AG09309 (cell line): ENCODE results near the gene POU3F1.

Source experiments
- DNase-seq: peaks from one replicate; pipeline ENCODE4 v3.0.0-alpha.2; 2010; ENCODE audit warnings: low read depth
- H3K4me3 ChIP-seq: 2 replicates; pipeline ENCODE4 v1.5.1; 2011; ENCODE audit warnings: mild to moderate bottlenecking, low read depth, low read length, moderate library complexity; ENCODE audit not compliant: control insufficient read depth
- CTCF ChIP-seq: IDR thresholded peaks from 2 replicates; pipeline ENCODE4 v1.5.1; 2011; ENCODE audit warnings: mild to moderate bottlenecking, low read depth, low read length, inconsistent platforms; ENCODE audit not compliant: insufficient read depth, control insufficient read depth; ENCODE audit errors: missing control alignments

POU3F1 gene

GRCh38 chr1:38061290-38061689 is 14.7 kb upstream of the POU3F1 start:
- DNase-seq = no peak
- no peak overlapping the region for H3K4me3 ChIP-seq
- no peak for TF ChIP-seq CTCF

- TF ChIP-seq CTCF = no peak
- DNase-seq = no peak
- H3K4me3 ChIP-seq = no peak overlapping the region
These were observed 13.9 kb upstream of the POU3F1 start for GRCh38 chr1:38060498-38060897.

GRCh38 chr1:38059635-38060250 is 13.2 kb upstream of the POU3F1 start:
- no peak for DNase-seq
- TF ChIP-seq CTCF = no peak
- no peak overlapping the region for H3K4me3 ChIP-seq

- no peak for TF ChIP-seq CTCF
- H3K4me3 ChIP-seq = no peak overlapping the region
- DNase-seq = no peak
These were observed 9.4 kb upstream of the POU3F1 start for GRCh38 chr1:38055965-38056364.

GRCh38 chr1:38055398-38055797 is 8.8 kb upstream of the POU3F1 start:
- no peak for DNase-seq
- H3K4me3 ChIP-seq = no peak overlapping the region
- TF ChIP-seq CTCF = no peak

GRCh38 chr1:38053416-38054091 is 7.0 kb upstream of the POU3F1 start:
- DNase-seq = no peak
- no peak overlapping the region for H3K4me3 ChIP-seq
- no peak for TF ChIP-seq CTCF
